Cardiac fibroblast (primary cell): Measurements from ENCODE around the gene FBF1.

ENCODE experiments used
- DNase-seq, 2 donors: peaks; one replicate each; pipeline versions ENCODE4 v3.0.0 to v3.0.0-alpha.2; 2010; ENCODE audit warnings: low read depth in 2 of 2
- H3K4me3 ChIP-seq, 2 donors: replicated peaks in 1 of 2; 1 replicate in 1 of 2; 2 replicates in 1 of 2; pipeline ENCODE4 v1.5.1; 2011; ENCODE audit warnings: low read depth in 2 of 2, low read length in 2 of 2, mild to moderate bottlenecking in 2 of 2, moderate library complexity in 1 of 2
- CTCF ChIP-seq: IDR thresholded peaks from one replicate; pipeline ENCODE4 v1.5.1; 2011; ENCODE audit warnings: low read depth, mild to moderate bottlenecking, low read length, inconsistent platforms

Gene FBF1

DNA sequence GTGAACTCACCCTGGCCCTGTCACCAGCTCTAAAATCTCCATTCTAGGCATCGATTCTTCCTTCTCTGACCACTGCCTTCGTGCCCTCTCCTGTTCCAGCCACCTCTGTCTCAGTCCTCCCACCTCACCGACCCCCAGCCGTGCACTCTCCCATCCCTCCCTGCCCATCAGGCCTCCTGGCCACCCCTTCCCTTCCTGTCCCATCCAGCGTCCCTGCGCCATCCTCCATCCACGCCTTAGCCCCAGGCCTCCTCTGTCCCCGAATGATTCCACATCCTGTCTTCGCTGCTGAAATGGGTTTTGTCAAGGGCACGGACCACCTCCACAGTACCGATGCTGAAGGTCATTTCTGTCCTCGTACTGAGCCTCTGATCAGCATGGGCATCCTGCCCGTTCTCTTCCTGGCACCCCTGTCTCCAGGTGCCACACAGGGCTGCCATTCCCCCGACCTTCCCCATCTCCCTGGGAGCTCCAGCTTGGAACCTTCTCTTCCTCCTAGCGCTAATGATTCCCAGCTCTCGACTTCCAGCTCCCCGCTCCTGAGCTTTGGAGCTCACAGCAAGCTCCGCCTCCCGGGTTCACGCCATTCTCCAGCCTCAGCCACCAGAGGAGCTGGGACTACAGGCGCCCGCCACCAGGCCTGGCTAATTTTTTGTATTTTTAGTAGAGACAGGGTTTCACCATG is 46.7 kb downstream of the FBF1 start:
- DNase-seq = no peak
- no peak overlapping the region for H3K4me3 ChIP-seq
- TF ChIP-seq CTCF = no peak

DNA sequence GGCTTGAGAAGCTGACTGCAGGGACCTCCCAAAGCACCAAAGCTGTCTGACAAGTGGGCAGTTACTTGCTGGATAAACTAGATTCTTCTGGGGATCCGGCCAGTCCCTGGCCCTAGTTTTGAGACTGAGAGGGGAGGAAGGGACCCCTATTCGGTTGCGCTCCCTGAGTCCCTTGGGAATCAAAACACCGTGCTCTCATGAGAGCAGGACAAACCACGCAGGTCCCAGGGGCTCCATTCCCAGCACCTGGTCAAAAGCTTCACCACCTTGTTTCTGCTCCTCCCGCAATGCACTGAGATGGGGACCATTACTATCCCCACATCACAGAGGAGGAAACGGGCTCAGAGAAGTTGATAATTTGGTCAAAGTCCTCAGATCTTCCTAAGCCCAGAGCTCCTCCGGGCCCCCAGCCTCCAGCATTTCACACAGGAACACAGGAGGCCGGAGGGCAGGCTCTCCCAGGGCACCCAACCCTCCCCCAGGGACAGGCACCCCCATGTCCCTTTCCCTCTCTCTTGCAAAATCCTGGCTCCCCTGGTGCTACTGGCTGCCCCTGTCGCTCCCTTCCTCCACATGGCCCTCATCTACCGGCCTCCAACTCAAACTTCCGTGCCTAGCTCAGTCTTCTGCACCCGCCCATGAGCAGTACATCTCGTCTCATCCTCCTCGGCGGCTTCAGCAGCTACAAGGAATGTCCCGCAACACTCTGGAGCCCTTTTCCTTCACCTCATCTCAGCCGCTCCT is 47.4 kb downstream of the FBF1 start:
- no peak for TF ChIP-seq CTCF
- no peak overlapping the region for H3K4me3 ChIP-seq
- DNase-seq = no peak

DNA sequence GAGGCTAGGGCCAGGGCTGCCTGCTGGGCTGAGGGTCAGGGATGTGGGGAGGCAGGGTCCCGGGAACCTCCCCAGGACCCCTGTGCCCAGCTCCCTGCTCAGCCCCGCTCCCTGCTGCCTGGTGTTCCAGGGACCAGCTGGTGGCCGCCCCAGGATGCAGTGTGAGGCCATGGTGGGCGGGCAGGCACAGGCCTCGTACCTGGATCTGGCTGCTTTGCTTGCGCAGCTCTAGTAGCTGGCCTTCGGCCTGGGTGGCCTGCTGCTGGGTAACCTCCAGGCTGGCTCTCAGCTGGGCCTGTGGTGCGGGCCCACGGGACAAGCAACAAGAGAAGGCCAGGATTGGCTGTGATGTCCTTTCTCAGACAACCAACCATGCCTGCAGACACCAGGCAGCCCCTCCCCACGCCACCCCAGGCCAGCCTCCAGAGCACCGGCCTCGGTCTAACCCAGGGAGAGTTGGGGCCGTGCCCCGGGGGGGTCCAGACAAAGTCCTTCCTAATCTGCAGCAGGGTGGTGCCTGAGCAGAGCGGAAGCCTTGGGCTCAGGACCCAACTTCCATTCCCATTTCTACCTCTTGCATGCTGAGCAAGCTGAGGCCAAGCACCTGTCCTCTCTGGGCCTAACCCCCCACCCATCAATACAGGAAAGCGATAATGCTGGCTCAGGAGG is 48.2 kb downstream of the FBF1 start:
- TF ChIP-seq CTCF = no peak
- DNase-seq = no peak
- no peak overlapping the region for H3K4me3 ChIP-seq

DNA sequence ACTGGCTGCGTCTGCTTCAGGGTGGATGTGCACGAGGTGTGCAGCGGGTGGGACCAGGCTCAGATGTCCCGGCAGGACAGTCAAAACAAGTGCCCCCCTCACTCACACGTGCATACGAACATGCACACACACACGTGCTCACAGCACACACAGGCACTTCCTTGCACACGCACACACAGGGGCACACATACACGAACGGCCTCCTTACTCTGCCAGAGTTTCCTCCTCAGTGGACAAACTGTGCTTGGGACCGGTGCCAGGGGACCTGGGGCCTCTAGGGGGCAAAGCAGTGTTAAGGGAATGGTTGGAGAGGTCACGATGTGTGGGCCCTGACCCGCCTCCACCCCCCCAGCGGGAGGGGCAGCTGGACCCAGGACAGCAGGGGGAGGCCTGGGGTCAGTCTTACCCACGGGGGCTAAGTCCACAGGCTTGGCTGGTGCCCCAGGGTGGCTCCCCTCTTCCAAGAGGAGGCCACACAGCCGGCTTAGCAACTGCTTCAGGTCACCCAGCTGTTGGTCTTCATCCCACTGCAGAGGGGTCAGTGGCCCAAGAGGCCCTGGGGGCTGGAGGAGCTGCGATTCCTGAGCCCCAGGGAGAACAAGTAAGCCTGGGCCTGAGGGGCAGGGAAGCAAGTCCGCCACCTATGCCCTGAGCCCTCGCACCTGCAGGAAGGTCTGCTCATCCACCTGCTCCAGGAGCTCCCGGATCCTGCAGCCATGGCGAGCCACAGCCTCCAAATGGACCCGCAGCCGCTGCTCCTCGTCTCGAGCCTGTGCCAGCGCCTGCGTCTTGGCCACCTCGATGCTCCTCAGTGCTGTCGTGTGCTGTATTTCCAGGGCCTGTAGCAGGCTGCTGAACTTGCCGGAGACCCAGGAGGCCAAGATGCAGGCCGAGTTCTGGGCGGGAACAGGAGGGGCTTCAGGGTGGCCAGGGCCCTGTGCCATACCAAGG is 49.0 kb downstream of the FBF1 start:
- DNase-seq = no peak
- no peak overlapping the region for H3K4me3 ChIP-seq
- TF ChIP-seq CTCF = no peak

DNA sequence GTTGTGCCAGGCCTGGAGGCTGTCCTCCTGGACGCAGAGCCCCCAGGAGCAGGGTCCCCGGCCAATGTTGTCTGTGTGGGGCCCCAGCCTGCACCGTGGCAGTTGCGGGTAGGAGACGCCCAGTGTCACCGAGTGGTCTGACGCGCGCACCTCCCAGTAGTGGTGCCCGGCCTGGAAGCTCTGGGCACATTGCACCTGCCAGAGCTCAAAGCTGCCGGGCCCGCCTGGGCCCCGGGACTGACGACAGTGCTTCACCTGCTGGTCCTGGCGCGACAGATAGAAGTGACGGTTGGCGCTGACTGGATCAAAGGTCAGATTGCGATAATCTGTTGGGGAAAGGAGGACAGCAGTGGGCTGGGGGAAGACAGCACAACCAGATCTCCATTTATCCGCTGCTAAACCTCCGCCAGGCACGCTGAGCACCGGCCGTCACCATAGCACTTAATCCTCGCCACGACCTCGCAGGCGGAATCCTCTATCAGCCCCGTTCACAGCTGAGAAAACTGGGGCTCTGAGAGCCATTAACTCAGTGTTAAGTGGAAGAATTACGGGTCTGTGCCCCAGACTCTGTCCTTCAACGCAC is 49.7 kb downstream of the FBF1 start:
- TF ChIP-seq CTCF = no peak
- no peak for DNase-seq
- H3K4me3 ChIP-seq = no peak overlapping the region

GRCh38 chr17:75889454-75889853 is 51.4 kb downstream of the FBF1 start:
- H3K4me3 ChIP-seq = no peak overlapping the region
- DNase-seq = peak in 1 of 2 donors; percentile 41
- no peak for TF ChIP-seq CTCF
